NCI-H2081 (cell line): Measurements from ENCODE around the gene STK32C.

Experiments
- DNase-seq, 2 experiments: peaks; one replicate each; lab custom pipeline; 2025; lab: John Stamatoyannopoulos, UW

STK32C gene

DNA sequence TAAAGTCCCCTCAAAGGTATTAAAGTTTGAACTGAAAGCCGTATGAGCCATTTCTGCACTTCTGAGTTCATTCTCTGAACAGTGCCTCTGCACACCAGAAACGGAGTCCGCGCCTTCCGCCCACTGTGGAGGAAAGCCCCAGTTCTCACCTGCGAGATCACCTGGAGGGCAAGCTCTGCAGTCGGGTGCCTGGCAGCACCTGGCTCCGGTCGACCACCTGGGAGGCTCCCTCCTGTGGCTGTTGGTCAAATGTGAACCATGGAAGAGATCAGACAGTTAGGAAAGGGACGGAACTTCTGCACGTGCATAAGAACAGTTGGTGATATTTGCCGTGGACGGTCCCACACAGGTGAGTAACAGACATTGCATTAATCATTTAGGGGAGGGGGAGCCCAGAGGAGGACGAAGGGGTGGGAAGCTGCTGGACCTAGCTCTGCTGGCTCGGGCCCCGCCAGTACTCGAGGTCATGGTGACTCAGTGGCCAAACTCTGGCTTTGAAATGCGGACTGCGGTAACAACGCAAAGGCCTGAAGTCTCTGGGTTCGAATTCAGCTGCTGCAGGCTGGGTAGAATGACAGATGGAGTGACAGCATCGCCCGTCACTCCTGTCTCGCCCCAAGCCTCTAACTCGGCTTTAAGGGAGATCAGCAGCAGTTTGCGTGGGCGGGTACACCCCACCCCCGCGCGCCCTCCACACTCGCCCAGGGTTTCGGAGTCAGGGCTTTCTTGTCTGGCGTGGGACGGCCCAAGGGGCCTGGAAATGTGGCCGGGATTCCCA lies 122.7 kb downstream of the STK32C start:
- DNase-seq: no peak

DNA sequence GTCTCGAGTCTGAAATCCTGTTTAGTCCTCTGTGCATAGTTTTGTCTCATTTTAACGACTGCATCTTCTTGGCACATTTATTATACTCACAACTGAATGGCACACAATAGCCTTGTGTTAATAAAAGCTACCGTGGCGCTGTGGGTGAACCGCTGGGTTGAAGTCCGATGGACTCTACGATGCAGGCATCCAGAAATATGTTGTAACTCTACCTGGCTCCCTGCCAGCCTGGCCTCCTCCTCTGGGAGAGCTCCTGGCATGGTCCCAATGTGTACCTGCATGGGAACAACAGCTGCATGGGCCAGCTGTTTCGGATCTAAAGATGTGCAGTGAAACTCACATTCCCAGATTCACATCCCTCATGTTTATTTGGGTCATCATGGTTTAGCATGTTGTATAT lies 124.7 kb downstream of the STK32C start:
- DNase-seq: no peak

DNA sequence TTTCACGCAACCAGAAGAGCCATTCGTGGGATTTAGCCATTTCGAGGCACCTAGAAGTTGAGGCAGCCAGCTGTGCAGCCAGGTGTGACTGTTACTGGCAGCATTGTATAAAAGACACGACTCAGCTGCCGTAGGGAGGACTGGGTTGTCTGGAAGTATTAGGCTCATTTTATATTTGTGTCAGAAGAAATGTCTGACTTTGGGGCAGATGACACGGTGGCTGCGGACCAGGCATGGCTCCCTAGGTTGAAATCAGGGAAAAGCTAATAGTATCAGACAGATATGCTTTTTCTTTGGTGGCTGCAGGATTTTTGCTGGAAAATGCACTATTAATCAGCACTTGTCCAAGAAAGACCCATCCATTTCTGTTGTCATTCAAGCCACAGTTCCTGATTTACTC lies 125.2 kb downstream of the STK32C start:
- DNase-seq: no peak

DNA sequence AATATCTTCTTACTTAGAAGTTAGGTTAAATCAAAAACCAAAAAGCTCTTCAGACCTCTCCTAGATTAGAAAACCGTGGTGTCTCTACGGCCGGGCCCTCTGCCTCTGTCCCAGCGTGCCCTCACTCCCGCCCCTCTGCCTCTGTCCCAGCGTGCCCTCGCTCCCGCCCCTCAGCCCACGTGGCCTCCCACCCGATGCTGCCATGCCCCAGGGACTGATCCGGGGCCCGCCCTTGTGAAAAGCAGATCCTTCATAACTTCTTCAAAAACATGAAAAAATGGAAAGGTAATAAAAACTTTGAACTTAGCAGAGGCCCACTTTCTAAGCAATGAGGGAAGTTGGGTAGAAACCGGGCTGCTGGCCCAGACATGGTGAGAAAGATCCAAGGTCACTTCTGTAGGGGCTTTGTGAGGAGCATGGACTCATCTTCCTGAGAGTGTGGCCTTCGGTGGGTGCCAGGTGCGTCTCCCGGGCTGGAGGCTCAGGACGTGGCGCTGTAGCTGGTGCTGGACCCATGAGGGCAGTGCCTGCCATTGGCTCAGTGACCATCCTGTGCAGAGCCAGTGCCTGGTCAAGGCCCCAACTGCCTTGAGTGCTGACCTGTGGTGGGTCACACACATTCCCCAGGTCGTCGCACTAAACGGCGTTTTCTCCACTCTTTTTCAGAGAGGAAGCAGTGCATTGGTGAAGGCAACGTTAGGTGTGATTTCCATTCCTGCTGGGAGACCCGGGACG lies 125.9 kb downstream of the STK32C start:
- DNase-seq: no peak

DNA sequence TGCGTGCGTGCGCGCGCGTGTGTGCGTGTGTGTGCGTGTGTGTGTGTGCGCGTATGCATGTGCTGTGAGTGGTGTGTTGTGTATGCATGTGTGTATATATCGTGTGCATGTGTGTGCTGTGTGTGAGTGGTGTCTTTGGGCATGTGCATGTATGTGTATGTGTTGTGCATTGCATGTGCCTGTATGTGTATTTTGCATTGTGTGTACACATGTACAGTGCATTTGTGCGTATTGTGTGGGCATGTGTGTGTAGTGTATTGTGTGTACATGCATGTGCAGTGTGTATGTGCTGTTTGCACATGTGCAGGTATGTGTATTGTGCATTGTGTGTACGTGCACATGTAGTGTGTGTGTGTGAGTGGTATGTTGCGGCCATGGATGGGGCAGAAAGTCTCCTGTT lies 127.0 kb downstream of the STK32C start:
- DNase-seq: no peak

DNA sequence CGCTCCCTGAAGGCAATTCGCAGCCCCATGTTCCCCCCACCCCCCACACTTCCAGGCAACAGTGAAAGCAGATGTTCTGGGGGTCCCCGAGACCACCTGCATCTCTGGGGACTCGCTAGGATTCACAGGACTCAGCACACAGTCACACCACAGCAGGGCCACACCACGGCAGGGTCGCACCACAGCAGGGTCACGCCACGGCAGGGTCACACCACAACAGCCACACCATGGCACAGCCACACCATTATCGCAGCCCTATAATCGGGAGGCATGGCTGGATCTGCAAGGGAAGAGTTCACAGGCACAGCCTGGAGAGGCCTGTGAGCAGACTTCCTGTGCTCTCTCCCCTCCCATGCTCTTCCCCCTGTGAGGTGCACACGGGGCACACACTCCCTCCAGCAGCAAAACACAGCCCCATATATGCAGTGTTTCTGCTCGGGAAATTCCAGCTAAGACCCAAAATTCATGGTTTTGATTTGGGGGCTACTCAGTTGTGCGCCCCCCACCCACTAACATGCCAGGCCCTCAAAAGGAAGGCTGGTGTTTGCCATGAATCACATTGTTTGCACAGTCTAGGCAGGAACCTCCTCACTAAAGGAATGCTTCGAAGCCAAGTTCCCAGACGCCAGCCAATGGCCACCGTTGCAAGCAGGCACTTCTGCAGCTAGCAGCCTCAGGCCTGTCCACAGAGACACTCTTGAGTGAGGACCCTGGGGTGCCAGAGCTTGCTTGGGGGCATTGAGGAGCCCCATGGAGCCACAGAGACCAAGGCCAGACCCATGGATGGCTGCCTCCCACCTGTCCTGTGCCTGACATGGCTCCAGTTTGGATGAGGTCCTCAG lies 128.0 kb downstream of the STK32C start:
- no peak for DNase-seq

DNA sequence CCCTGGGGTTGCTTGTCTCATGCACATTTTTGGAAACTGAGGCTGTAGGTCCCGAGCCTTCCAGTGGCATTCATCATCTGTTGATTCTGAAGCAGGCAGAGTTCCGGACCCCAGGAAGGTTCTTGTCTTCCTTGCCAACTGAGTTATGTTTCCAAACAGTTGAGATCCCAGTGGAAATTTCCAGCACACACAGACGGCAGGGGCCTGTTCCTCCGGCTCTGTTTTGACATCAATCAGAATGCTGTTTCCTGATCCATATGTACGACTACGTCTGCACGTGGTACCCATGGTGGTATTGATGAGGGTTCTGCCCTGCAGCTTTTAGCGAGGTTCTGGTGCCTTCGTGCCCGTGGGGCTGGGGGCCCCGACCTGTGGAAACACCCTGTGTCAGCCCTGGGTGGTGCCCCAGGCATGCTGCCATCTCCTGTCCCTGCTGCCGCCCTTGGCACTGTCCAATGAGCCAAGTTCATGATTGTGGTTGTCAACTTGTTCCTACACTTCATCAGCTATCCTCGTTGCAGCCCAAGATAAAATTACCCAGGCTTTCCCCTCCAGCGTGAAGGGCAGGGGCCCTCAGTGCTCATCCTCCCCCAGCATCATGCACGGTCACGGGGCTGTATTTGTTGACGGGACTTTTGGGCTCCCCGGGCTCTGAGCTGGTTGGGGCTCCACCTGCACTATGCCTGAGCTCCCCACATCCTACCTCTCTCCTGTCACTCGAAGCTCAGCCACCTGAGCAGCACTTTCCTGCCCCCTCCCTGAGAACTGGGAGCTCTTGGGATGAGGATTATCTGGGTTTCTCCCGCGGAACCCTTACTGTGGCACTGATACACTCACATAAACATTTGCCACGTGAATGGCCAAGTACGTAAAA lies 128.8 kb downstream of the STK32C start:
- DNase-seq: no peak

DNA sequence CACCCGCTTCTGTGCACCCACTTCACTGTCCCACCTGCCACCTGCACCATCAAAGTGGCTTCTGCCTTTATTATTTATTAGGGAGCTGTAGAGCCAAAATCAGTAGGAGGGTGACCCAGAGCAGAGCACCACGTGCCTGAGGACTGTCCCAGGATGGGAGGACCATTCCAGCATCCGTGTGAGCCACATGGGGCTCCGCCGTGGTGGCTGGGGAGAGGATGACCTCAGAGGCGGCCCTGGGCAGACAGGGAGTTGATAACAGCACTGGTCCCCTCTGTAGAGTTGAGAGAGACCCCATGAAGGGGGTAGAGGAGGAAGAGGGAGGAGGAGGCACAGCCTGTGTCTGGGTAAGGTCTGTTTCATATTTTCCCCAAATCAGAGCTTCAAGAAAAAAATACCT lies 129.7 kb downstream of the STK32C start:
- no peak for DNase-seq

DNA sequence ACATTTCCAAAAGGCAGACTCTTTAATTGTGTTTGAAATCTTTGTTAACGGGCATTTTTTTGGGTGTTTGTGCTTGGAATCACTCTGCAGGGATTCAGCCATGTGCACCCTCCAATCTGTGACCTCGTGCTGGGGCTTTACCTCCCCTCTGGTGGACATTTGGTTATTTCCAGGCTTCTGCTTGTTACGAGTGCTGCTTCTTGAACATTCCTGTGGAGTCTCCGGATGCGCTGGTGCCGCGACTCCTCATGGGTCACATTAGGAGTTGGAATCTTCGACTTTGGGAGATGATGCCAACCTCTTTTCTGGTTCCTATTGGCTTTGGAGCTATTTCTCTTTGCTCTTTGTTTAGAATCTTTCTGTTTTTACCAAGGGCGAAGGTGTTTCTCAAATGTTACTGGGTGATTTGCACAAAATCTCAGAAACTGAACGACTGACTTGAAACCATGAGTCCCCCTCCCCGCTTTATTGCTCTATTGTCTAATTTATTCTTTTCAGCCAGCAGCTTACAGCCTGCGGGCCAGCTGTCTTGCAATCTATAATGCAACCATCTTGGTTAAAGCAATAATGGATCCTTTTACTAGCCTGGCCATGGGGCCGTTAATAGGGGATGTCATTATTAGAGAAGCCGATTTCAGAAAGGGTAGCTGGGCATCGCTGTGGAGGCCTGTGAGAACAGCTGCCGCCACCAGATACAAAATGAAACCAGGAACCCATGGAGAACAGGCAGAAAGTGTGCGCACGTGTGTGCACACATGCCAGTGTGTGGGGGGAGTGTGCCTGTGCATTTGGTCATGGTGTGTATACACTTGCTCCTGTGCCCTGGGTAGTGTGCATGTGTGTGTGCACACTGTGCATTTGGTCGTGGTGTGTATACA lies 130.9 kb downstream of the STK32C start:
- no peak for DNase-seq

DNA sequence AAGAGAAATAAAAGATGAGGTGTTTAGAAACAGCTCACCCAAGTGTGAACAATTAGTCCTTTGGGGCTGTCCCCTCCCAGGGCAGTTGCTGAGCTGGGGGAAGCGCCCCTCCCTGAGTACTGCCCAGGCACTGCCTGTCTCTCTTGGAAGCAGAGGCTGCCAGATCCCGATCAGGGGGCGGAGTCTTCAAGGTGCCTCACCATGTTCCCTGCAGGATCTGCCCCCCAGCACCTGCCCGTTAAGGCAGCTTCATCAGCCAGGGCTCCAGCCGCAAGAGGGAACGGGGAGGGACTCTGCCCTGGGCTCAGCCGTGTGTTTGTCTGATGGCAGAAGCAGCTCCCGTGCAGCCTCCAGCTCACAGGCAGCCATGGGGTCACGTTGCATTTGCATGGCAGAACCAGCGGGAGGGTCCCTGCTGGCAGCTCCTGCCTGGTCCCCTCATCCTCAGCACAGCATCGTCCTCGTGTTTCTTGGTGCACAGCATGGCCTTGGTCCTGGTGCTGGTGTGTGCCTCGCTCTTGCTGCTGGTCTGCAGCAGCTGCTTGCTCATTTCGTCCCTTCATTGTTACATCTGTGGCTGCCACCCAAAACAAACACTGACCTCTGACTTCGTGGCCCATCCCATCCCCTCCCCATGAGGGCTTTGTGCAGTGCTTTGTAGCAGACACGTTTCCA lies 131.7 kb downstream of the STK32C start:
- DNase-seq: no peak

DNA sequence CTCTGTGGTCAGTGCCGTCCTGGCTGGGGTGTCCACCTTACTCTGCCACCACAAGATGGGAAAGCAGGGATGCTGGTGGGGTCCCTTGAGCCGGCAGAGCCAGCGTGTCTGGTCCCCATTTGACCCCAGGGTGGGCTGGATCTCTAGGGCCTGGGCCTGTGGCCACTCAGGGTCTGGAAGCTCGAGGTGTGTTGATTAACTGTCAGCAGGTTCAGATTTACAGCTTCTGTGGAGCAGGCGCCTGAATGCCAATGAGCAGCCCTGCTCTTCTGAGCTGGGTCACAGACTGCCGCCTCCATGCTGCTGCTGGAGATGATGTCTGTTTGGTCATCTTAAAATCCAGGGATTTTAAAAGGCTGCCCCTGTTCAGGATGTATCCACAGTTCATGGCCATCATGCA lies 132.3 kb downstream of the STK32C start:
- DNase-seq: no peak

DNA sequence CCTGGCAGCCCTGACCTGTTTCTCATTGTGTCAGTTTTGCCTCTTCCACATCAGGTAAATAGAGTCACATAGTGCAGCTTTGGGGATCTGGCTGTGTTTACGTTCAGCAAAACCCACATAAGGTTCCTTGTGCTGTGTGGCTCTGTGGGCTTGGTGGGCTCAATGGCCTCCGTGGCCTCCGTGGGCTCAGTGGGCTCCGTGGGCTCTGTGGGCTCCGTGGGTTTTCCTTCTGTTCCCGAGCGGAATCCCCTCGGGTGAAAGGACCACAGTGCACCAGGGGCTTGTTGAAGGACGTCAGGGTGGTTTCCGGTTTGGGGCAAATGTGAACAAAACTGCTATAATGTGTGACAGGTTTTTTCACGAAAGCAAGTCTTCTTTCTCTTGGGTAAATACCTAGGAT lies 133.5 kb downstream of the STK32C start:
- no peak for DNase-seq

DNA sequence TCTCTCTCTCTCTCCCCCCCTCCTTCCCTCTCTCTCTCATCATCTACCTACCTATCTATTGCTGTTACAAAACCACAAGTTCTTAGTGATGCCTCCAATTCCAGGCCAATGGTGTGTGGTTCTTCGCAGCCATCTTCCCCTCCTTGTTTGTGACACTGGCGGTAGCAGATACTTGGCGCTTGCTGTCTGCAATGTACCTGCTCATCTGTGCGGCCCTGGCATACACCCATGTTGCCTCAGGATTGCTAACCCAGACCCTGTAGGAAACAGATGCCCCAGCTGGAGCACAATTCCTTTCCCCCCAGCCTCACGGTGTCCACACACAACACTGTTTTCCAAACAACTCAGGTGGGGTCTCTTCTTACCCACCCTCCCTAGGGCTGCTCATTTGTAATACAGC lies 134.6 kb downstream of the STK32C start:
- DNase-seq: no peak

DNA sequence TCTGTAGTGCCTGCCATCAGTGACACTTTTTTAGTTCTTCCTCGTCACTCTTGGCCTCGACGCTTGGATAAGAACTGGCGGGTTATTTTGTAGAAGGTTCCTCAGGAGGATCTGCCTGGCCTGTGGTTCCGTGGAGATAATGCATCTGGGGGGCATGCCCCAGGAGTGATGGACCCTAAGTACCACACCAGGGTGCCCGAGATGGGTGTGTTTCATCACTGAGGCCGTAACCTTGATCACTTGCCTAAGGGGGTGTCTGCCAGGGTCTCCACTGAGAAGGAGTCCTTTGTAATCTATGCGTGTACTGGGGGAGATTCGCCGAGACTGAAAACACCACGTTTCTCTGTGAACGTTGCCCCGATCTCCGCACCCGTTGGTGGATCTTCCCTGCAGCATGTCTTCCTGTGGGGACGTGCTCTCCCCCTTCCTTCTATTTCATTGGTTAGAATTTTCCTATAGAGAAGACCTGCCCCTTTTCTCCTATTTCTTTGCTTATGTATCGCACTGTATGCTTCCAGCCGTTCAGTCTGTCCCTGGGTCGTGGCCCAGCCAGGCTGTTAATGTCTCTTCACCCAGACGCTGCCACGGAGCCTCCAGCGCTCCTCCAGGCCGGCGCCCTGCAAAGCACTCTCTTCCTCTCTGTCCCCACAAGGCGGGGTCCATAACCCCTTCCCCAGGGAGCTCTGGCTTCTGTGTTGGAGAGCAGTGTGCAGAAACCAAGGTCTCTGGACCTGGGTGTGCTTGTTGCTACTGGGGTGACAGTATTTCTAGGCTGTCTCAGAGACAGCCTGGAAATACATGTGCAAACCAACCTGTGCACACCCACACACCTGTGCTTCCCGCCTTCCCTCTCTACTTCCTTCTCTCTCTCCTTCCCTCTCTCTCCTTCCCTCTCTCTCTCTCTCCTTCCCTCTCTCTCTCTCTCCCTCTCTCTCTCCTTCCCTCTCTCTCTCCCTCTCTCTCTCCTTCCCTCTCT lies 135.4 kb downstream of the STK32C start:
- DNase-seq: no peak

DNA sequence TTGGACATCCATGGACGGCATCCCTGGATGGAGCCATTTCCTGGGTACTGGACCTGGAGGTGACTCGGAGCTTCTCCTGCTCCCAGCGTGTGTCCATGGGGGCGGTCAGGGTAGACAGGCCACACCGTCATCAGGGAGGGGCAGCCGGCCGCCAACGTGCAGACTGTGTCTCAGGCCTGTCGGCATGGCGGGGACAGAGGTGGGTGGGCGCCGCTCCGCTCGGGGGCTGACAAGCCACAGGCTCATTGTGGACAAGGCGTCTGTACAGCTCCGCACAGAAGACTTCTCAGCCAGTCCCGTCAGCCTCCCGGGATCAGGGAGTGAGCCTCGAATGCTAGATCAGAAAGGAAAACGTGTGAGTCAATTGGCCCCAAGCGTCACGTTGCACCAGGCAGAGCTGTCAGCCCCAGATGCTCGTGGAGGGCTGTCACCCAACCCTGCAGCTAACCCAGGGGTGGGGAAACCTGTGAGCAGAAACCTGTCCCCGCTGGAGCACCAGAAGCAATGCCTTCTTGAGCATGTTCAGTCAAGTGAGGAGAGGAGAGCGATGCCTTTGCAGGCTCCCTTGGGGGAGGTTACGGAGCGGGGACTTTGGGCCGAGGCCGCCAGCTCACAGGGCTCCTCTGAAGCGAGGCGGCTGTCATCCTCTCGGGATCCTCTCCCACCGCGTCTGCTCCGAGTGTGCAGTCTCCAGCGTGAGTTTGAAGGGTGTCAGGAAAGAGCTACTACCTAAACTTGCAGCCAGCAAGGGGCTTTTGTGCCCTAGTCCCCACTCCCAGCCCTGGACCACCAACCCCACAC lies 137.0 kb downstream of the STK32C start:
- DNase-seq: no peak

DNA sequence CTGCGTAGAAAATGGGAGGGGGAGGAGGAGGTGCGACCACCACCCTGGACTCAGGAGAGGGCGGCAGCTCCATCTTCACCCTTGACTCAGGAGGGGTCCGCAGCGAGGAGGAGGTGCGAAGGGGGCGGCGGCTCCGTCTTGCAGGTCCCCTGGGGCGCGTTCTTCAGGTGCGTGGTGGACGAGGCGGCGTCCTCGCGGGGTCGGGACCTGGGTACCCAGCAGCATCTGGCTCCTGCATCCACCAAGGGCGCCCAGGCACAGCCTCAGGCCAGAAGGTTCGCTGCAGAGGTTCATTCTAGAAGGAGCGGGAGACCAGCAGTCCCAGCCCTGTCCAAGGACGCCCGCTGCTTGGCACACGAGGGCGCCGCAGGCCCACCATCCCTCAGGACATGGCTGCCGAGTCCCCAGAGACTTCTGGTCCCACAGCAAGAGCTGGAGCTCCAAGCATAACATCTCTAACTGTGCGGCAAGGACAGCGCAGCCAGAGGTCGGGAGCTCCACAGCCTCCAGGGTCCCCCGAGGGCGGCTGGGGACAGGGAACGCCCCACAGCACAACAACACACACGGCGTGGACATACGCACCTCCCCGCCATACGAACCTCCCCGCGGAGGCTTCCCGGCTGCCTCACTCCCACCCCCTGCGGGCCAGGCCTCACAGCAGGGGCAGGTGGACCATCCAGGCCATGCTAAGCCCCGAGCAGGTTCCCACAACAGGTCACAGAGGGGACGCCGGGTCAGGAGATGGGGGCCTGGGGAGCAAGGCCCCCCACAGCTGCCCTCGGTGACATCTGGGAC lies 137.8 kb downstream of the STK32C start:
- DNase-seq: no peak

DNA sequence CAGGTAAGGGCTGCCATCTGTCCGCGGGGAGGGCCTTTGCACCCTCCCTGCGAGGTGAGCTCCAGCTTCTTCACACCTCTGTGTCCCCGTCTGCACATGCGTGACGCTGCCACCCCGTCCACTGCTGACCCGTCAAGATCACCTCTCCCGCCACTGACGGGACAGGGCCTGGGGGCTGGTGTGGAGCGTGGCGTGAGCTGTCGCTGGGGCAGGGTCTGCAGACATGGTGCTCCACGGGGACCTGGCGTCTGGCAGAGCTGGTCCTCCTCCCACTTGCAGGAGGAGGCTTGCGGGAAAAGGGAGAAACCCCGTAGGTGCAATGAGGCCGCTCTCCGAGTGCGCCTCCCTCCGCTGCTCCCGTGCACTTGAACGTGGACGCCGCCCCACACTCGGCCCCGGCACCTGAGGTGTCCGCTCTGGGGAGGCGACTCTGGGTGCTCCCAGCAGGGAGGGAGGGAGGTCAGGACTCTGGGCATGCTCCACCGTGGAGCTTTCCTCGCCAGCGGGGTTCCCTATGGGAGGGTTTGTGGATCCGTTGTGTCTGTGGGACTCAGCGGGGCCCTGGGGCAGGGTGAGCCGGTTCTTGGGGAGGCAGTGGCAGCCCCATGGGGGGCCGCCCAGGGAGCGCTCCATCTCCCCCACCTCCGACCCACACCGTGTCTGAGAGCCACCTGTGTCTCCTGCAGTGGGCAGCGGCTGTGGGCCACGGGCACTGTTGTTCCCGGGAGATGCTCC lies 138.6 kb downstream of the STK32C start:
- no peak for DNase-seq
